Panc1 (cell line): ENCODE results near the gene DHCR7. TPM values are rescaled to one million over a fixed set of nuclear protein-coding genes. Genes with fewer than 3 reads are reported as not detected.

Experiments used
- ATAC-seq: fragments of 200-7000 bp; cut with Tn5 transposase; 2 replicates; pipeline ENCODE4 v1.9.1; 2020; ENCODE audit warnings: mild to moderate bottlenecking, moderate library complexity
- BruUV-seq: library from RNA; stranded (reverse); fragments of 400-500 nt; replicated peaks from 2 replicates; lab custom pipeline; 2021; lab: Mats Ljungman, UMichigan
- CTCF ChIA-PET: fragments of 300-600 bp; sonication (Branson Sonifier 250); formaldehyde crosslinking; loops from one replicate; lab custom pipeline; 2022; ENCODE audit warnings: antibody characterized with exemption; lab: Charles Lee
- POLR2A ChIA-PET: fragments of 300-600 bp; sonication (Branson Sonifier 250); formaldehyde crosslinking; loops from one replicate; lab custom pipeline; 2022; ENCODE audit warnings: antibody characterized with exemption; lab: Charles Lee
- DNase-seq: peaks from one replicate; pipeline ENCODE4 v3.0.0-alpha.2; 2010; ENCODE audit warnings: low read depth, low spot score
- H3K27ac ChIP-seq: 2 replicates; pipeline ENCODE4 v1.5.1; 2011; ENCODE audit warnings: mild to moderate bottlenecking, low read length, inconsistent platforms
- H3K27me3 ChIP-seq: fragments of 200-500 bp; sonication (Bioruptor generic); 2 replicates; pipeline ENCODE4 v1.6.0; 2014; ENCODE audit warnings: low read length, inconsistent platforms; ENCODE audit not compliant: control insufficient read depth, insufficient read depth
- H3K36me3 ChIP-seq: fragments of 200-500 bp; sonication (Bioruptor generic); 2 replicates; pipeline ENCODE4 v1.5.1; 2014; ENCODE audit warnings: inconsistent platforms, mild to moderate bottlenecking, low read length, moderate library complexity; ENCODE audit not compliant: control insufficient read depth, insufficient read depth
- H3K4me1 ChIP-seq: 2 replicates; pipeline ENCODE4 v1.5.1; 2011; ENCODE audit warnings: inconsistent platforms, mild to moderate bottlenecking, low read length, moderate library complexity; ENCODE audit not compliant: control insufficient read depth, insufficient read depth
- H3K4me3 ChIP-seq, 2 experiments: 2 replicates each; pipeline ENCODE4 v1.5.1; 2011 to 2012; ENCODE audit warnings: low read depth in 2 of 2, low read length in 2 of 2, mild to moderate bottlenecking in 2 of 2, inconsistent platforms in 1 of 2, moderate library complexity in 1 of 2
- H3K9me3 ChIP-seq: fragments of 200-500 bp; sonication (Bioruptor generic); 2 replicates; pipeline ENCODE4 v1.5.1; 2014; ENCODE audit warnings: low read depth, mild to moderate bottlenecking, inconsistent platforms, low read length, moderate library complexity; ENCODE audit not compliant: control insufficient read depth, insufficient read depth
- POLR2AphosphoS5 ChIP-seq: IDR thresholded peaks from 2 replicates; pipeline ENCODE4 v1.6.1; 2012; ENCODE audit warnings: mild to moderate bottlenecking, low read depth, low read length, moderate library complexity
- REST ChIP-seq, 2 experiments: IDR thresholded peaks; 2 replicates each; pipeline ENCODE4 v1.6.1; 2011 to 2012; ENCODE audit warnings: low read depth in 2 of 2, control low read depth in 1 of 2, low read length in 1 of 2, mild to moderate bottlenecking in 1 of 2, moderate library complexity in 1 of 2; ENCODE audit not compliant: insufficient read depth in 1 of 2
- SIN3A ChIP-seq: IDR thresholded peaks from 2 replicates; pipeline ENCODE4 v1.6.1; 2012; ENCODE audit warnings: low read depth, mild to moderate bottlenecking, low read length, moderate library complexity, borderline replicate concordance; ENCODE audit not compliant: insufficient read depth
- TCF7L2 ChIP-seq: IDR thresholded peaks from 2 replicates; pipeline ENCODE4 v1.6.1; 2011; ENCODE audit warnings: mild to moderate bottlenecking, low read depth, low read length, inconsistent platforms
- in situ Hi-C: cut with HindIII; loops from 2 replicates; pipeline ENCODE4 v1.10.0; 2016; ENCODE audit warnings: low sequenced_read_pairs, low pct_unique_long_range_greater_than_20kb
- intact Hi-C: fragments of 100-400 bp; cut with micrococcal nuclease; formaldehyde crosslinking; loops from one replicate; pipeline ENCODE4 v1.10.0; 2022; ENCODE audit not compliant: unreplicated experiment
- total RNA-seq: library from RNA; stranded (reverse); gene quantifications from one replicate; pipeline ENCODE4 v1.2.1, GENCODE V29; 2021; ENCODE audit not compliant: unreplicated experiment
- TF ChIP-seq, protein P1 (sequence below): fragments of 450-650 bp; IDR thresholded peaks from 2 replicates; pipeline ENCODE4 v1.5.1; 2017; ENCODE audit warnings: mild to moderate bottlenecking

The DHCR7 gene
- total RNA-seq, 1 experiment from 2014 or later: 356 TPM

- CTCF ChIA-PET: no interaction called here
- POLR2A ChIA-PET: no interaction called here
- no peak for DNase-seq
- ATAC-seq: no peak
- H3K4me1 ChIP-seq: no peaks in the 10 kb centered on the region
- peaks cover 5% of the 10 kb centered on the region; the same call in 1 of the 2 replicates for H3K36me3 ChIP-seq
- H3K27ac ChIP-seq: no peak overlapping the region
- TF ChIP-seq REST (IDR thresholded peaks at IDR 0.05; ENCODE audit: insufficient read depth in 1 of 2, low read depth in 2 of 2, low read length in 1 of 2): no peak
- TF ChIP-seq TCF7L2: no peak
- TF ChIP-seq SIN3A: no peak
- TF ChIP-seq, protein P1, sequence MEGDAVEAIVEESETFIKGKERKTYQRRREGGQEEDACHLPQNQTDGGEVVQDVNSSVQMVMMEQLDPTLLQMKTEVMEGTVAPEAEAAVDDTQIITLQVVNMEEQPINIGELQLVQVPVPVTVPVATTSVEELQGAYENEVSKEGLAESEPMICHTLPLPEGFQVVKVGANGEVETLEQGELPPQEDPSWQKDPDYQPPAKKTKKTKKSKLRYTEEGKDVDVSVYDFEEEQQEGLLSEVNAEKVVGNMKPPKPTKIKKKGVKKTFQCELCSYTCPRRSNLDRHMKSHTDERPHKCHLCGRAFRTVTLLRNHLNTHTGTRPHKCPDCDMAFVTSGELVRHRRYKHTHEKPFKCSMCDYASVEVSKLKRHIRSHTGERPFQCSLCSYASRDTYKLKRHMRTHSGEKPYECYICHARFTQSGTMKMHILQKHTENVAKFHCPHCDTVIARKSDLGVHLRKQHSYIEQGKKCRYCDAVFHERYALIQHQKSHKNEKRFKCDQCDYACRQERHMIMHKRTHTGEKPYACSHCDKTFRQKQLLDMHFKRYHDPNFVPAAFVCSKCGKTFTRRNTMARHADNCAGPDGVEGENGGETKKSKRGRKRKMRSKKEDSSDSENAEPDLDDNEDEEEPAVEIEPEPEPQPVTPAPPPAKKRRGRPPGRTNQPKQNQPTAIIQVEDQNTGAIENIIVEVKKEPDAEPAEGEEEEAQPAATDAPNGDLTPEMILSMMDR: no peak
- TF ChIP-seq POLR2AphosphoS5: no peak
- in situ Hi-C loops (no loop called here), intact Hi-C loops (no loop called here)
- no peaks in the 10 kb centered on the region for H3K27me3 ChIP-seq
- H3K9me3 ChIP-seq: no peaks in the 10 kb centered on the region
- no peak overlapping the region for H3K4me3 ChIP-seq
- no TSS peak for BruUV-seq
Measured at GRCh38 chr11:71481101-71481960, 33.1 kb upstream of the DHCR7 start.

- Histone ChIP-seq H3K4me3 (no peak overlapping the region), H3K27me3 (no peaks in the 10 kb centered on the region), H3K4me1 (no peaks in the 10 kb centered on the region), H3K36me3 (peaks cover 6% of the 10 kb centered on the region), H3K9me3 (no peaks in the 10 kb centered on the region), H3K27ac (no peak overlapping the region)
- in situ Hi-C loops: no loop called here
- no peak for TF ChIP-seq REST (IDR thresholded peaks at IDR 0.05; ENCODE audit: insufficient read depth in 1 of 2, low read depth in 2 of 2, low read length in 1 of 2)
- TF ChIP-seq SIN3A: no peak
- no peak for TF ChIP-seq POLR2AphosphoS5
- TF ChIP-seq TCF7L2: no peak
- TF ChIP-seq, protein P1: no peak
- POLR2A ChIA-PET: no interaction called here
- ATAC-seq: no peak
- DNase-seq: no peak
- CTCF ChIA-PET: no interaction called here
- intact Hi-C loops: no loop called here
- TSS peak; percentile 41 for BruUV-seq
Measured at GRCh38 chr11:71478528-71478840, 30.3 kb upstream of the DHCR7 start.
